ENCODE measurements around the gene WDR45B.
"Not testable (repeated sequence)": the region's sequence is repeated elsewhere in the genome, so short reads cannot be mapped to it uniquely, and the experiment has no call there.

The WDR45B gene

GRCh38 chr17:82657926-82658325 lies 9.7 kb upstream of the WDR45B start:
- DNase-seq (ENCODE audit: low spot score): no peak

- no peak for DNase-seq (ENCODE audit: low spot score)
Observed at GRCh38 chr17:82656266-82656665, 8.0 kb upstream of the WDR45B start.

GRCh38 chr17:82655523-82655922 lies 7.3 kb upstream of the WDR45B start:
- DNase-seq (ENCODE audit: low spot score): no peak

GRCh38 chr17:82655038-82655479 lies 6.8 kb upstream of the WDR45B start:
- no peak for DNase-seq (ENCODE audit: low spot score)

GRCh38 chr17:82654611-82655010 lies 6.4 kb upstream of the WDR45B start:
- not testable (repeated sequence) for DNase-seq (ENCODE audit: low spot score)

GRCh38 chr17:82653651-82654528 lies 5.6 kb upstream of the WDR45B start:
- DNase-seq (ENCODE audit: low spot score): no peak

- no peak for DNase-seq (ENCODE audit: low spot score)
Observed at GRCh38 chr17:82650723-82651122, 2.5 kb upstream of the WDR45B start.

- DNase-seq (ENCODE audit: low spot score): no peak
Observed at GRCh38 chr17:82649501-82650261, 1.4 kb upstream of the WDR45B start.

- DNase-seq (ENCODE audit: low spot score): peak; percentile 66
Observed at GRCh38 chr17:82648742-82649331, 593 bp upstream of the WDR45B start.

- peak; percentile 46 for DNase-seq (ENCODE audit: low spot score)
Observed at GRCh38 chr17:82647593-82648164, 565 bp downstream of the WDR45B start.

GRCh38 chr17:82645516-82645915 lies 2.7 kb downstream of the WDR45B start:
- DNase-seq (ENCODE audit: low spot score): no peak

GRCh38 chr17:82644148-82644547 lies 4.1 kb downstream of the WDR45B start:
- no peak for DNase-seq (ENCODE audit: low spot score)

GRCh38 chr17:82642022-82642421 lies 6.2 kb downstream of the WDR45B start:
- DNase-seq (ENCODE audit: low spot score): no peak

GRCh38 chr17:82640036-82640435 lies 8.2 kb downstream of the WDR45B start:
- DNase-seq (ENCODE audit: low spot score): no peak

GRCh38 chr17:82639628-82640027 lies 8.6 kb downstream of the WDR45B start:
- DNase-seq (ENCODE audit: low spot score): no peak

- no peak for DNase-seq (ENCODE audit: low spot score)
Observed at GRCh38 chr17:82638183-82638773, 10.0 kb downstream of the WDR45B start.

- DNase-seq (ENCODE audit: low spot score): no peak
Observed at GRCh38 chr17:82636626-82637598, 11.3 kb downstream of the WDR45B start.

- no peak for DNase-seq (ENCODE audit: low spot score)
Observed at GRCh38 chr17:82633343-82633742, 14.9 kb downstream of the WDR45B start.

GRCh38 chr17:82632451-82632850 lies 15.8 kb downstream of the WDR45B start:
- DNase-seq (ENCODE audit: low spot score): no peak

- DNase-seq (ENCODE audit: low spot score): no peak
Observed at GRCh38 chr17:82631544-82631943, 16.7 kb downstream of the WDR45B start.

GRCh38 chr17:82630212-82630611 lies 18.0 kb downstream of the WDR45B start:
- no peak for DNase-seq (ENCODE audit: low spot score)

All from AG08395 (cell line).